H9 (cell line): ENCODE data around the gene CFDP1. TPM values are rescaled to one million over a fixed set of nuclear protein-coding genes. Genes with fewer than 3 reads are reported as not detected.

Source experiments
- DNase-seq: peaks from one replicate; pipeline ENCODE4 v3.0.0-alpha.2; 2017
- H2AFZ ChIP-seq: one replicate; pipeline ENCODE4 v1.6.1; 2013; ENCODE audit warnings: mild to moderate bottlenecking, low read length, control low read depth, moderate library complexity
- H2AK5ac ChIP-seq: 2 replicates; pipeline ENCODE4 v1.6.1; 2013; ENCODE audit warnings: low read length, control low read depth, mixed read lengths; ENCODE audit not compliant: insufficient read length
- H2BK120ac ChIP-seq: one replicate; pipeline ENCODE4 v1.6.1; 2013; ENCODE audit warnings: low read depth, mild to moderate bottlenecking, low read length, control low read depth, inconsistent platforms; ENCODE audit not compliant: poor library complexity, severe bottlenecking
- H2BK12ac ChIP-seq: 2 replicates; pipeline ENCODE4 v1.6.1; 2013; ENCODE audit warnings: low read length, control low read depth, mixed read lengths, low read depth; ENCODE audit not compliant: insufficient read length
- H2BK15ac ChIP-seq: 2 replicates; pipeline ENCODE4 v1.6.1; 2013; ENCODE audit warnings: low read depth, low read length, control low read depth
- H2BK20ac ChIP-seq: one replicate; pipeline ENCODE4 v1.6.1; 2013; ENCODE audit warnings: low read depth, mild to moderate bottlenecking, low read length, control low read depth, inconsistent platforms; ENCODE audit not compliant: poor library complexity, severe bottlenecking
- H2BK5ac ChIP-seq: 2 replicates; pipeline ENCODE4 v1.6.1; 2013; ENCODE audit warnings: low read length, control low read depth, mixed read lengths; ENCODE audit not compliant: insufficient read length
- H3K14ac ChIP-seq: 2 replicates; pipeline ENCODE4 v1.6.1; 2013; ENCODE audit warnings: low read length, control low read depth; ENCODE audit not compliant: insufficient read depth
- H3K18ac ChIP-seq: 2 replicates; pipeline ENCODE4 v1.6.1; 2013; ENCODE audit warnings: low read depth, mild to moderate bottlenecking, mixed read lengths, low read length, control low read depth; ENCODE audit not compliant: insufficient read length
- H3K23ac ChIP-seq: 2 replicates; pipeline ENCODE4 v1.6.1; 2013; ENCODE audit warnings: low read length, control low read depth, mixed read lengths, low read depth; ENCODE audit not compliant: insufficient read length
- H3K23me2 ChIP-seq: 2 replicates; pipeline ENCODE4 v1.6.1; 2013; ENCODE audit warnings: low read depth, mild to moderate bottlenecking, mixed read lengths, low read length, control low read depth; ENCODE audit not compliant: insufficient read length, poor library complexity, severe bottlenecking
- H3K27ac ChIP-seq: 2 replicates; pipeline ENCODE4 v1.5.1; 2013; ENCODE audit warnings: low read length, control low read depth, mixed read lengths, low read depth; ENCODE audit not compliant: insufficient read length
- H3K27me3 ChIP-seq: 2 replicates; pipeline ENCODE4 v1.6.1; 2013; ENCODE audit warnings: low read length, control low read depth, inconsistent platforms; ENCODE audit not compliant: insufficient read depth
- H3K4ac ChIP-seq: 2 replicates; pipeline ENCODE4 v1.6.1; 2013; ENCODE audit warnings: low read depth, mild to moderate bottlenecking, control low read depth, inconsistent platforms, low read length, moderate library complexity
- H3K4me1 ChIP-seq: 2 replicates; pipeline ENCODE4 v1.6.1; 2013; ENCODE audit warnings: low read length, control low read depth, inconsistent platforms; ENCODE audit not compliant: insufficient read depth
- H3K4me2 ChIP-seq: 2 replicates; pipeline ENCODE4 v1.6.1; 2013; ENCODE audit warnings: low read length, control low read depth, mixed read lengths; ENCODE audit not compliant: insufficient read length, insufficient read depth
- H3K56ac ChIP-seq: 2 replicates; pipeline ENCODE4 v1.6.1; 2013; ENCODE audit warnings: low read depth, mild to moderate bottlenecking, mixed read lengths, low read length, control low read depth; ENCODE audit not compliant: insufficient read length
- H3K79me1 ChIP-seq: 2 replicates; pipeline ENCODE4 v1.6.1; 2013; ENCODE audit warnings: low read depth, mild to moderate bottlenecking, moderate library complexity, low read length, control low read depth, inconsistent platforms; ENCODE audit not compliant: insufficient read depth, poor library complexity, severe bottlenecking
- H3K79me2 ChIP-seq: 2 replicates; pipeline ENCODE4 v1.6.1; 2013; ENCODE audit warnings: low read length, control low read depth, inconsistent platforms; ENCODE audit not compliant: insufficient read depth
- H3K9ac ChIP-seq: 2 replicates; pipeline ENCODE4 v1.6.1; 2013; ENCODE audit warnings: low read length, control low read depth, mixed read lengths; ENCODE audit not compliant: insufficient read length; ENCODE audit errors: extremely low read depth
- H3K9me3 ChIP-seq: one replicate; pipeline ENCODE4 v1.6.1; 2013; ENCODE audit warnings: low read depth, low read length, inconsistent platforms; ENCODE audit not compliant: control insufficient read depth
- H3T11ph ChIP-seq: one replicate; pipeline ENCODE4 v1.6.1; 2013; ENCODE audit warnings: mild to moderate bottlenecking, low read length, control low read depth, inconsistent platforms
- H4K20me1 ChIP-seq: one replicate; pipeline ENCODE4 v1.6.1; 2013; ENCODE audit not compliant: control insufficient read depth, insufficient read length, insufficient read depth
- H4K5ac ChIP-seq: 2 replicates; pipeline ENCODE4 v1.6.1; 2013; ENCODE audit warnings: low read depth, mild to moderate bottlenecking, mixed read lengths, low read length, control low read depth; ENCODE audit not compliant: insufficient read length
- H4K8ac ChIP-seq: replicated peaks from 2 replicates; pipeline ENCODE4 v1.6.1; 2013; ENCODE audit warnings: low read length, control low read depth, mixed read lengths, low read depth; ENCODE audit not compliant: insufficient read length
- H4K91ac ChIP-seq: 2 replicates; pipeline ENCODE4 v1.6.1; 2013; ENCODE audit warnings: low read depth, mild to moderate bottlenecking, moderate library complexity, mixed read lengths, low read length, control low read depth; ENCODE audit not compliant: insufficient read length
- H3K27ac Mint-ChIP-seq, 3 experiments: 2 replicates in 2 of 3; 3 replicates in 1 of 3; pipeline ENCODE4 v1.8.0; 2020 to 2021; ENCODE audit warnings: mixed read lengths in 3 of 3, mild to moderate bottlenecking in 1 of 3, moderate library complexity in 1 of 3
- H3K27me3 Mint-ChIP-seq: 2 replicates; pipeline ENCODE4 v1.8.0; 2021; ENCODE audit warnings: low read depth, mild to moderate bottlenecking, moderate library complexity, mixed read lengths
- H3K36me3 Mint-ChIP-seq, 3 experiments: 2 replicates in 2 of 3; 3 replicates in 1 of 3; pipeline ENCODE4 v1.8.0; 2020 to 2021; ENCODE audit warnings: low read depth in 3 of 3, mixed read lengths in 3 of 3; ENCODE audit not compliant: insufficient read depth in 1 of 3
- H3K4me1 Mint-ChIP-seq, 2 experiments: 2 replicates each; pipeline ENCODE4 v1.8.0; 2020; ENCODE audit warnings: mixed read lengths in 2 of 2
- H3K4me3 Mint-ChIP-seq, 2 experiments: 2 replicates in 1 of 2; 3 replicates in 1 of 2; pipeline ENCODE4 v1.8.0; 2020 to 2021; ENCODE audit warnings: mild to moderate bottlenecking in 2 of 2, mixed read lengths in 2 of 2, moderate library complexity in 1 of 2
- H3K9me3 Mint-ChIP-seq, 2 experiments: 2 replicates in 1 of 2; 3 replicates in 1 of 2; pipeline ENCODE4 v1.8.0; 2020; ENCODE audit warnings: mild to moderate bottlenecking in 2 of 2, mixed read lengths in 2 of 2, moderate library complexity in 1 of 2
- WGBS: extraction: QIAGEN DNeasy Blood & Tissue Kit; methylation state at CpG from one replicate; pipeline ENCODE4 v1.1.7; 2013; ENCODE audit warnings: missing lambda C conversion rate, low lambda C conversion rate, mixed read lengths; ENCODE audit not compliant: insufficient read length; ENCODE audit errors: extremely low coverage; 5-methylcytosine and 5-hydroxymethylcytosine counted together
- total RNA-seq: library from RNA; stranded (reverse); gene quantifications from 2 replicates; pipeline ENCODE4 v1.2.1, GENCODE V29; 2021
- TF ChIP-seq, protein P1 (sequence below): fragments of 200-600 bp; sonication (generic); conservative IDR thresholded peaks from 3 replicates; pipeline ENCODE4 v1.8.0; 2021; ENCODE audit warnings: antibody characterized with exemption, mild to moderate bottlenecking

Gene CFDP1
- total RNA-seq, 1 experiment from 2014 or later: 89.2 TPM

DNA sequence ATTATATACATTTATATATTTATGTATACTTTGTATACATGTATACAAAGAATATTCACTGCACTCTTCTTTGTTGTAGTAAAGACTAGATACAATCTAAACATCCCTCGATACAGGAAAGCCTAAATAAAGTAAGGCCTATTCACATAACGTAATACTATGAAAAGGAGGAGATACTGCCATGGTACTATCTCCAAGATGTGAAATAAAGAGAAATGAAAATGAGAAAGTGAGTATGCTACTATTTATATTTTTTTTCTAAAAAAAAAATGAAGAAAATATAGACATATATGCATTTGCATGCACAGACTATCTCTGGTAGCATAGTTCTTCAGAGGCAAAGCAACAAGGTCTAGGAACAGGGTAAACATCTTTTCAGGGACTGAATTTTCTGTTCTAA is 19.4 kb downstream of the CFDP1 start:
- H2BK120ac ChIP-seq: no peak overlapping the region
- H3K27ac ChIP-seq: no peak overlapping the region
- H3K4me1 ChIP-seq: no peaks in the 10 kb centered on the region
- no peak overlapping the region for H2BK12ac ChIP-seq
- H4K91ac ChIP-seq: no peak overlapping the region
- peaks cover 10% of the 10 kb centered on the region for H3K79me1 ChIP-seq
- H3T11ph ChIP-seq: no peak overlapping the region
- H3K79me2 ChIP-seq: peaks cover 5% of the 10 kb centered on the region; the same call in 1 of the 2 replicates
- no peak overlapping the region for H3K9ac ChIP-seq
- no peak overlapping the region for H3K4ac ChIP-seq
- Mint-ChIP-seq H3K27ac (no peak overlapping the region), H3K9me3 (no peaks in the 10 kb centered on the region), H3K27me3 (no peaks in the 10 kb centered on the region), H3K4me3 (no peak overlapping the region), H3K4me1 (peaks cover 22 to 23% of the 10 kb centered on the region in 2 experiments), H3K36me3 (peaks cover 16 to 44% (median 38%) of the 10 kb centered on the region in 3 experiments; a peak in 6 of 7 replicates)
- H4K20me1 ChIP-seq: no peaks in the 10 kb centered on the region
- H3K27me3 ChIP-seq: no peaks in the 10 kb centered on the region
- TF ChIP-seq, protein P1, sequence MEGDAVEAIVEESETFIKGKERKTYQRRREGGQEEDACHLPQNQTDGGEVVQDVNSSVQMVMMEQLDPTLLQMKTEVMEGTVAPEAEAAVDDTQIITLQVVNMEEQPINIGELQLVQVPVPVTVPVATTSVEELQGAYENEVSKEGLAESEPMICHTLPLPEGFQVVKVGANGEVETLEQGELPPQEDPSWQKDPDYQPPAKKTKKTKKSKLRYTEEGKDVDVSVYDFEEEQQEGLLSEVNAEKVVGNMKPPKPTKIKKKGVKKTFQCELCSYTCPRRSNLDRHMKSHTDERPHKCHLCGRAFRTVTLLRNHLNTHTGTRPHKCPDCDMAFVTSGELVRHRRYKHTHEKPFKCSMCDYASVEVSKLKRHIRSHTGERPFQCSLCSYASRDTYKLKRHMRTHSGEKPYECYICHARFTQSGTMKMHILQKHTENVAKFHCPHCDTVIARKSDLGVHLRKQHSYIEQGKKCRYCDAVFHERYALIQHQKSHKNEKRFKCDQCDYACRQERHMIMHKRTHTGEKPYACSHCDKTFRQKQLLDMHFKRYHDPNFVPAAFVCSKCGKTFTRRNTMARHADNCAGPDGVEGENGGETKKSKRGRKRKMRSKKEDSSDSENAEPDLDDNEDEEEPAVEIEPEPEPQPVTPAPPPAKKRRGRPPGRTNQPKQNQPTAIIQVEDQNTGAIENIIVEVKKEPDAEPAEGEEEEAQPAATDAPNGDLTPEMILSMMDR: no peak
- no peak overlapping the region for H3K56ac ChIP-seq
- no peak overlapping the region for H4K5ac ChIP-seq
- H2BK20ac ChIP-seq: no peak overlapping the region
- no peak overlapping the region for H3K23ac ChIP-seq
- no peak overlapping the region for H2AK5ac ChIP-seq
- no peak overlapping the region for H3K18ac ChIP-seq
- no peaks in the 10 kb centered on the region for H3K9me3 ChIP-seq
- no CpG with 5 or more reads among the region's 2 CpGs for WGBS
- DNase-seq: no peak
- no peak overlapping the region for H3K14ac ChIP-seq
- no peak overlapping the region for H2BK5ac ChIP-seq
- no peak overlapping the region for H2BK15ac ChIP-seq
- no peaks in the 10 kb centered on the region for H3K23me2 ChIP-seq
- no peak overlapping the region for H2AFZ ChIP-seq
- no peak overlapping the region for H4K8ac ChIP-seq
- H3K4me2 ChIP-seq: no peak overlapping the region
